ENCODE results near the gene ATP13A3.
"Not testable (repeated sequence)": the region's sequence is repeated elsewhere in the genome, so short reads cannot be mapped to it uniquely, and the experiment has no call there.

The ATP13A3 gene

DNA sequence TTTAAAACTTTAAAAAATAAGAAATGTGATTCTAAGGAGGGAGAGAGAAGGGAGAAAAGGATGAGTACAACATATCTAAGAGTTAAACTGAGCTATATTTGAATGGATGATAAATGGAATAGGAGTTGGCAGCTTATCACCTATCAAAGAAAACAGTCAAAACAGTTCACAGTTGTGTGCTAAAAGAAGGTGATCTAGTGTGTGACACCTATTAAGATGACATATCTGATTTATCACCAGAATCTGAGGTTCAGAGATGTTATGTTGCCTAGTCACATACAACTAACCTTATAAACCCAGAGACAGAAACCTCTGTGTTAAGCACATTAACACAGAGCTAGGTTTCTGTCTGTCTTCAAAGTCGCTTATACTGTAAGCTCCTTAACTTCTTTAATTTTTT, 3.0 kb downstream of the ATP13A3 start:
- no peak overlapping the region for H3K4me3 ChIP-seq (replicated peaks; ENCODE audit: low read depth, low read length)
- DNase-seq (ENCODE audit: extremely low read depth, insufficient read length) = no peak
- TF ChIP-seq, protein P1, sequence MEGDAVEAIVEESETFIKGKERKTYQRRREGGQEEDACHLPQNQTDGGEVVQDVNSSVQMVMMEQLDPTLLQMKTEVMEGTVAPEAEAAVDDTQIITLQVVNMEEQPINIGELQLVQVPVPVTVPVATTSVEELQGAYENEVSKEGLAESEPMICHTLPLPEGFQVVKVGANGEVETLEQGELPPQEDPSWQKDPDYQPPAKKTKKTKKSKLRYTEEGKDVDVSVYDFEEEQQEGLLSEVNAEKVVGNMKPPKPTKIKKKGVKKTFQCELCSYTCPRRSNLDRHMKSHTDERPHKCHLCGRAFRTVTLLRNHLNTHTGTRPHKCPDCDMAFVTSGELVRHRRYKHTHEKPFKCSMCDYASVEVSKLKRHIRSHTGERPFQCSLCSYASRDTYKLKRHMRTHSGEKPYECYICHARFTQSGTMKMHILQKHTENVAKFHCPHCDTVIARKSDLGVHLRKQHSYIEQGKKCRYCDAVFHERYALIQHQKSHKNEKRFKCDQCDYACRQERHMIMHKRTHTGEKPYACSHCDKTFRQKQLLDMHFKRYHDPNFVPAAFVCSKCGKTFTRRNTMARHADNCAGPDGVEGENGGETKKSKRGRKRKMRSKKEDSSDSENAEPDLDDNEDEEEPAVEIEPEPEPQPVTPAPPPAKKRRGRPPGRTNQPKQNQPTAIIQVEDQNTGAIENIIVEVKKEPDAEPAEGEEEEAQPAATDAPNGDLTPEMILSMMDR (IDR thresholded peaks at IDR 0.05; ENCODE audit: insufficient read depth, low read length, poor library complexity, severe bottlenecking) = no peak
- H3K36me3 ChIP-seq (ENCODE audit: control insufficient read depth, insufficient read depth, low read length) = no peaks in the 10 kb centered on the region; the same call in 1 of the 2 replicates
- no peaks in the 10 kb centered on the region for H3K27me3 ChIP-seq (replicated peaks; ENCODE audit: control insufficient read depth, insufficient read depth, low read length)

GRCh38 chr3:194482830-194483229, 4.0 kb downstream of the ATP13A3 start:
- H3K27me3 ChIP-seq (replicated peaks; ENCODE audit: control insufficient read depth, insufficient read depth, low read length); H3K36me3 ChIP-seq (ENCODE audit: control insufficient read depth, insufficient read depth, low read length); DNase-seq (ENCODE audit: extremely low read depth, insufficient read length); H3K4me3 ChIP-seq (replicated peaks; ENCODE audit: low read depth, low read length): not testable (repeated sequence)

DNA sequence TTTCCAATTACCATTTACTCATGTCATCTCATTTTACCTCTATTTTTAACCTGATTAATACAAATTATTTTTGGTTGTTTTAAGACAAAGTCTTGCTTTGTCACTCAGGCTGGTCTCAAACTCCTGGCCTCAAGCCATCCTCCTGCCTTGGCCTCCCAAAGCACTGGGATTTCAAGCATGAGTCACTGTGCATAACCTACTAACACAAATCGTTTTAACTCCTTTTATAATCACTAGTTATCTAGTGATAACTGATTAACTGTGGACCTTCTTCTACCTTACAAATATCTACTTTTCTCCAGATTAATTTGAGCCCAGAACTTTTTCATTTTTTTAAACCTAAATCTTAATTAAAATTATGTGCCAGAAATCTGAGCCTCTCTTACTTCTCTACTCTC, 4.6 kb downstream of the ATP13A3 start:
- TF ChIP-seq, protein P1 (IDR thresholded peaks at IDR 0.05; ENCODE audit: insufficient read depth, low read length, poor library complexity, severe bottlenecking) = no peak
- no peak for DNase-seq (ENCODE audit: extremely low read depth, insufficient read length)
- no peaks in the 10 kb centered on the region for H3K27me3 ChIP-seq (replicated peaks; ENCODE audit: control insufficient read depth, insufficient read depth, low read length)
- H3K4me3 ChIP-seq (replicated peaks; ENCODE audit: low read depth, low read length) = no peak overlapping the region
- peaks cover 2% of the 10 kb centered on the region; the same call in 1 of the 2 replicates for H3K36me3 ChIP-seq (ENCODE audit: control insufficient read depth, insufficient read depth, low read length)

- no peak overlapping the region for H3K4me3 ChIP-seq (replicated peaks; ENCODE audit: low read depth, low read length)
- H3K36me3 ChIP-seq (ENCODE audit: control insufficient read depth, insufficient read depth, low read length) = peaks cover 3% of the 10 kb centered on the region; the same call in 1 of the 2 replicates
- no peak for DNase-seq (ENCODE audit: extremely low read depth, insufficient read length)
- TF ChIP-seq, protein P1 (IDR thresholded peaks at IDR 0.05; ENCODE audit: insufficient read depth, low read length, poor library complexity, severe bottlenecking) = no peak
- H3K27me3 ChIP-seq (replicated peaks; ENCODE audit: control insufficient read depth, insufficient read depth, low read length) = no peaks in the 10 kb centered on the region
Measured at GRCh38 chr3:194481525-194482195, 5.1 kb downstream of the ATP13A3 start.

DNA sequence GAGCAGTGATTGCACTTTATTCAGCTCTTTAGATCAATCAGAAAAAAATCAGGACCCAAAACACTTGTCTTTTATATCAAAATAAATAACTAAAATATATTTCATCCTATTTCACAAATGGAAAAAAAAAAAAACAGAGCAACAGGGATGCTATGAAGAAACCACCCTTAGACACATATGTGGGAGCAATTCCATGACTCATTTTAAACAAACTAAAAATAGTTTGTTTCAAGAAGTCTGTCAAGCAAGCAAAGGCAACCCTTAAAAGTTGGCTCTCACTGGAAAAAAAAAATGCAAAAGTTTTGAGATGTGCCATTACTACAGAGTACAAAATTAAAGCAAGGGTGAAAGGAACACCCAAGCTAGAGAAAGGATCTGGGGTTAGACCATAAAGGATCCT, 5.7 kb downstream of the ATP13A3 start:
- H3K4me3 ChIP-seq (replicated peaks; ENCODE audit: low read depth, low read length) = no peak overlapping the region
- TF ChIP-seq, protein P1 (IDR thresholded peaks at IDR 0.05; ENCODE audit: insufficient read depth, low read length, poor library complexity, severe bottlenecking) = no peak
- DNase-seq (ENCODE audit: extremely low read depth, insufficient read length) = no peak
- H3K36me3 ChIP-seq (ENCODE audit: control insufficient read depth, insufficient read depth, low read length) = peaks cover 3% of the 10 kb centered on the region; the same call in 1 of the 2 replicates
- no peaks in the 10 kb centered on the region for H3K27me3 ChIP-seq (replicated peaks; ENCODE audit: control insufficient read depth, insufficient read depth, low read length)

GRCh38 chr3:194476784-194477183, 10.0 kb downstream of the ATP13A3 start:
- Histone ChIP-seq H3K36me3 (ENCODE audit: control insufficient read depth, insufficient read depth, low read length) (peaks cover 4% of the 10 kb centered on the region; the same call in 1 of the 2 replicates), H3K27me3 (replicated peaks; ENCODE audit: control insufficient read depth, insufficient read depth, low read length) (no peaks in the 10 kb centered on the region), H3K4me3 (replicated peaks; ENCODE audit: low read depth, low read length) (no peak overlapping the region)
- TF ChIP-seq, protein P1 (IDR thresholded peaks at IDR 0.05; ENCODE audit: insufficient read depth, low read length, poor library complexity, severe bottlenecking) = no peak
- no peak for DNase-seq (ENCODE audit: extremely low read depth, insufficient read length)

Data from GM06990 (cell line).